Gastrocnemius medialis (tissue), 4 donors: ENCODE data around the gene TRIM37. TPM values are rescaled to one million over a fixed set of nuclear protein-coding genes. Genes with fewer than 3 reads are reported as not detected.

Experiments
- ATAC-seq, 2 donors: fragments of 150-250 bp; one replicate each; pipeline ENCODE4 v1.9.1; 2016
- DNase-seq, 2 donors: peaks; one replicate each; pipeline ENCODE4 v3.0.0-alpha.2; 2019
- H3K27ac ChIP-seq, 4 donors: fragments of 200-600 bp; sonication (generic); 1 replicate in 1 of 4; 2 replicates in 3 of 4; pipeline ENCODE4 v1.5.1; 2016 to 2018; ENCODE audit warnings: mild to moderate bottlenecking in 2 of 4, moderate library complexity in 1 of 4
- H3K27me3 ChIP-seq, 3 donors: fragments of 200-600 bp; sonication (generic) in 2 of 3; 1 replicate in 1 of 3; 2 replicates in 2 of 3; pipeline versions ENCODE4 v1.5.1 to v1.6.0; 2016 to 2019; ENCODE audit warnings: mild to moderate bottlenecking in 1 of 3, moderate library complexity in 1 of 3
- H3K36me3 ChIP-seq, 2 donors: fragments of 200-600 bp; sonication (generic) in 1 of 2; one replicate each; pipeline ENCODE4 v1.5.1; 2017 to 2018
- H3K4me1 ChIP-seq, 2 donors: fragments of 200-600 bp; sonication (generic) in 1 of 2; one replicate each; pipeline ENCODE4 v1.5.1; 2016 to 2017; ENCODE audit warnings: mild to moderate bottlenecking in 2 of 2
- H3K4me3 ChIP-seq, 4 donors: fragments of 200-600 bp; sonication (generic) in 3 of 4; 1 replicate in 1 of 4; 2 replicates in 3 of 4; pipeline ENCODE4 v1.5.1; 2016 to 2019; ENCODE audit warnings: mild to moderate bottlenecking in 2 of 4
- H3K9me3 ChIP-seq, 3 donors: fragments of 200-600 bp; sonication (generic) in 2 of 3; 1 replicate in 1 of 3; 2 replicates in 2 of 3; pipeline ENCODE4 v1.5.1; 2016 to 2019
- POLR2A ChIP-seq, 2 donors: fragments of 450-650 bp; IDR thresholded peaks; one replicate each; pipeline ENCODE4 v1.6.1; 2017; ENCODE audit warnings: antibody characterized with exemption in 2 of 2, mild to moderate bottlenecking in 2 of 2, moderate library complexity in 2 of 2
- in situ Hi-C, 4 donors: fragments of 200-750 bp; cut with MboI; loops; one replicate each; pipeline versions ENCODE4 v1.15.0 to v1.8.0; 2017; ENCODE audit warnings: low sequenced_read_pairs in 4 of 4
- intact Hi-C: fragments of 100-400 bp; cut with DNase I; formaldehyde crosslinking; loops from one replicate; pipeline ENCODE4 v1.15.1; 2023; ENCODE audit warnings: low total_unique reads
- total RNA-seq, 4 donors: library from RNA; depleted of rRNA; stranded (reverse); fragments of >200 nt; gene quantifications; one replicate each; pipeline versions ENCODE4 v1.1.0 to v1.2.3, GENCODE V29; 2016
- TF ChIP-seq, protein P1 (sequence below), 5 experiments: fragments of 450-650 bp in 3 of 5; fragments of 200-600 bp in 2 of 5; sonication (generic) in 2 of 5; IDR thresholded peaks in 4 of 5; conservative IDR thresholded peaks in 1 of 5; 1 replicate in 4 of 5; 2 replicates in 1 of 5; pipeline ENCODE4 v1.5.1; 2016 to 2019; ENCODE audit warnings: antibody characterized with exemption in 5 of 5, mild to moderate bottlenecking in 3 of 5, moderate library complexity in 3 of 5

TRIM37 gene
- total RNA-seq, 4 donors from 2014 or later: 16.1 to 17.5 (median 16.3) TPM

GRCh38 chr17:59067756-59068155, 38.9 kb downstream of the TRIM37 start:
- intact Hi-C loops: no loop called here
- in situ Hi-C loops: no loop called here
- Histone ChIP-seq H3K27me3 (no peaks in the 10 kb centered on the region), H3K4me3 (no peak overlapping the region), H3K9me3 (no peaks in the 10 kb centered on the region), H3K36me3 (peaks cover 0 to 30% of the 10 kb centered on the region in 2 donors), H3K27ac (no peak overlapping the region), H3K4me1 (no peaks in the 10 kb centered on the region)
- no peak for DNase-seq
- ATAC-seq: no peak
- TF ChIP-seq, protein P1, sequence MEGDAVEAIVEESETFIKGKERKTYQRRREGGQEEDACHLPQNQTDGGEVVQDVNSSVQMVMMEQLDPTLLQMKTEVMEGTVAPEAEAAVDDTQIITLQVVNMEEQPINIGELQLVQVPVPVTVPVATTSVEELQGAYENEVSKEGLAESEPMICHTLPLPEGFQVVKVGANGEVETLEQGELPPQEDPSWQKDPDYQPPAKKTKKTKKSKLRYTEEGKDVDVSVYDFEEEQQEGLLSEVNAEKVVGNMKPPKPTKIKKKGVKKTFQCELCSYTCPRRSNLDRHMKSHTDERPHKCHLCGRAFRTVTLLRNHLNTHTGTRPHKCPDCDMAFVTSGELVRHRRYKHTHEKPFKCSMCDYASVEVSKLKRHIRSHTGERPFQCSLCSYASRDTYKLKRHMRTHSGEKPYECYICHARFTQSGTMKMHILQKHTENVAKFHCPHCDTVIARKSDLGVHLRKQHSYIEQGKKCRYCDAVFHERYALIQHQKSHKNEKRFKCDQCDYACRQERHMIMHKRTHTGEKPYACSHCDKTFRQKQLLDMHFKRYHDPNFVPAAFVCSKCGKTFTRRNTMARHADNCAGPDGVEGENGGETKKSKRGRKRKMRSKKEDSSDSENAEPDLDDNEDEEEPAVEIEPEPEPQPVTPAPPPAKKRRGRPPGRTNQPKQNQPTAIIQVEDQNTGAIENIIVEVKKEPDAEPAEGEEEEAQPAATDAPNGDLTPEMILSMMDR (IDR thresholded peaks at IDR 0.05 in 4 of 5, conservative IDR thresholded peaks at IDR 0.05 in 1 of 5): no peak
- no peak for TF ChIP-seq POLR2A (IDR thresholded peaks at IDR 0.05)

GRCh38 chr17:59067340-59067739, 39.3 kb downstream of the TRIM37 start:
- H3K36me3 ChIP-seq: peaks cover 0 to 34% of the 10 kb centered on the region in 2 donors
- no peak overlapping the region for H3K27ac ChIP-seq
- H3K27me3 ChIP-seq: no peaks in the 10 kb centered on the region
- intact Hi-C loops: no loop called here
- DNase-seq (no peak), ATAC-seq (no peak)
- H3K4me1 ChIP-seq: no peaks in the 10 kb centered on the region
- H3K4me3 ChIP-seq: no peak overlapping the region
- in situ Hi-C loops: no loop called here
- no peaks in the 10 kb centered on the region for H3K9me3 ChIP-seq
- TF ChIP-seq, protein P1 (IDR thresholded peaks at IDR 0.05 in 4 of 5, conservative IDR thresholded peaks at IDR 0.05 in 1 of 5): no peak
- no peak for TF ChIP-seq POLR2A (IDR thresholded peaks at IDR 0.05)

DNA sequence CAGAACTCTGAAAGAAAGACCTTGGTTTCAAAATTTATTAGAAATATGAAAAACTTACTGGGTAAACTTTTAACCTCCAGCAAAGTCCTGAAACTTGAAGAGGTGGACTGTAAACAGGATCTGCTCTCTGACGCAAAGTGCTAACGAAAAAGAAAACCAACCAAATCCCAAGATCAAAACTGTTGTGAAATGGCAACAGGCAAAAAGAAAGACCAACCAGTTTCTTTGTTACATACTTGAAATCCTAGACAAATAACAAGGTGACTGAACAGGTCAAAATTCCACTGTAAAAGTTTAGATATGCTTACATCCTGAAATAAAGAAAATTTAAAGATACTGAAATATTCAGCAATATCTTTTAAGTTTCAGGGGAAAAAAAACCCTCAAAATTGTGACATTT, 44.2 kb downstream of the TRIM37 start:
- no peak for ATAC-seq
- Histone ChIP-seq H3K36me3 (peaks cover 0 to 49% of the 10 kb centered on the region in 2 donors), H3K27me3 (no peaks in the 10 kb centered on the region), H3K27ac (no peak overlapping the region), H3K4me3 (no peak overlapping the region), H3K4me1 (no peaks in the 10 kb centered on the region), H3K9me3 (no peaks in the 10 kb centered on the region)
- TF ChIP-seq, protein P1 (IDR thresholded peaks at IDR 0.05 in 4 of 5, conservative IDR thresholded peaks at IDR 0.05 in 1 of 5): no peak
- TF ChIP-seq POLR2A (IDR thresholded peaks at IDR 0.05): no peak
- in situ Hi-C loops (no loop called here), intact Hi-C loops (no loop called here)
- no peak for DNase-seq

DNA sequence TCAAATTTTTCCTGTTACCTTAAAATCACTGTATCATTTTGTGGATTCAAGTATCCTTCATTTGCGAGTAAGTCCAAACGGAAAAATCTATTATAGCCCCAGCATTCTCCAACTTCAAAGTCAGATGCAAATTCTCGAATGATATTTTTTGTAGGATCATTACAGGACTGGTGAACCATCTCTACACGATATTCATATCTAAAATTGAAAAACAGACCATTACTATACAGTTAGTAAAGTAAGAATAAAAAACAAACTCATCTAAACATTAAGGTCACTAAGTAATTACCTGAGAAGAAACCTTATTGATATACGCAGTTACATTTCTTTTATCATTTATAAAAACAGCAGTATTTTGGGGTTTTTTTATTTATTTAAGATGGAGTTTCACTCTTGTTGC, 49.8 kb downstream of the TRIM37 start:
- Histone ChIP-seq H3K27me3 (no peaks in the 10 kb centered on the region), H3K36me3 (peaks cover 0 to 34% of the 10 kb centered on the region in 2 donors), H3K27ac (no peak overlapping the region), H3K4me3 (no peak overlapping the region), H3K4me1 (no peaks in the 10 kb centered on the region), H3K9me3 (no peaks in the 10 kb centered on the region)
- intact Hi-C loops: no loop called here
- DNase-seq: no peak
- no peak for ATAC-seq
- TF ChIP-seq, protein P1 (IDR thresholded peaks at IDR 0.05 in 4 of 5, conservative IDR thresholded peaks at IDR 0.05 in 1 of 5): no peak
- no peak for TF ChIP-seq POLR2A (IDR thresholded peaks at IDR 0.05)
- in situ Hi-C loops: no loop called here

DNA sequence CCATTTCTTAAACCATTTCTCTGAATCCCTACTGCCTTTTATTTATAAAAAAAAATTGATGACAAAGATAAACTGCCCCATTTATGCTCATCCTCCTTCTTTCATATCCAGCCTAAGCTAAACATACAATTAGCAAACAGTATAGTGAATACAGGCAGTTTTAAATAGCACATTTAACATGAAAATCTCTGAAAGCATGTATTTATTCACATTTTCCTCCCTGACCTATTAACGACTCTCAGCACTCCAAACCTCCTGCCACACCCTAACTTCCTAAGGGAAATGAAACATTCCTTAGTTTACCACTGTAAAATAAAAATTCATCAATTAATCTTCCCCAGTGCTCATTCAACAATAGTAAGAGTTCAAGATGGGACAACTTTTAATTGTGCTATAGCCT, 56.9 kb downstream of the TRIM37 start:
- in situ Hi-C loops: no loop called here

More for the DNA sequence above, 56.9 kb downstream of the TRIM37 start:
- Histone ChIP-seq H3K27me3 (no peaks in the 10 kb centered on the region), H3K27ac (no peak overlapping the region), H3K4me1 (no peaks in the 10 kb centered on the region), H3K9me3 (no peaks in the 10 kb centered on the region), H3K4me3 (no peak overlapping the region), H3K36me3 (peaks cover 0 to 27% of the 10 kb centered on the region in 2 donors)
- ATAC-seq (no peak), DNase-seq (no peak)
- intact Hi-C loops: no loop called here
- TF ChIP-seq, protein P1 (IDR thresholded peaks at IDR 0.05 in 4 of 5, conservative IDR thresholded peaks at IDR 0.05 in 1 of 5): no peak
- TF ChIP-seq POLR2A (IDR thresholded peaks at IDR 0.05): no peak
